GM12891 (cell line): ENCODE measurements around the gene CBLB.

Source experiments
- DNase-seq: peaks from one replicate; pipeline ENCODE4 v3.0.0; 2011; ENCODE audit warnings: low spot score; ENCODE audit not compliant: insufficient read length
- FAIRE-seq: peaks from 2 replicates; lab custom pipeline; 2011; peaks lifted over from hg19 to GRCh38; lab: Jason Lieb, UNC
- PAX5 ChIP-seq: IDR thresholded peaks from 2 replicates; pipeline ENCODE4 v1.6.1; 2011; ENCODE audit warnings: low read length, moderate library complexity, mild to moderate bottlenecking; ENCODE audit not compliant: insufficient read depth, severe bottlenecking
- POLR2A ChIP-seq: IDR thresholded peaks from 2 replicates; pipeline ENCODE4 v1.6.1; 2011; ENCODE audit warnings: low read depth, low read length, control low read depth
- POLR2AphosphoS5 ChIP-seq: IDR thresholded peaks from 2 replicates; pipeline ENCODE4 v1.6.1; 2011; ENCODE audit warnings: low read depth, low read length, control low read depth
- POU2F2 ChIP-seq: IDR thresholded peaks from 2 replicates; pipeline ENCODE4 v1.6.1; 2011; ENCODE audit warnings: low read depth, mild to moderate bottlenecking, control low read depth, low read length, moderate library complexity
- SPI1 ChIP-seq: IDR thresholded peaks from 2 replicates; pipeline ENCODE4 v1.6.1; 2011; ENCODE audit warnings: low read depth, low read length, control low read depth
- TAF1 ChIP-seq: IDR thresholded peaks from 2 replicates; pipeline ENCODE4 v1.6.1; 2011; ENCODE audit warnings: low read depth, low read length, control low read depth

The CBLB gene

DNA sequence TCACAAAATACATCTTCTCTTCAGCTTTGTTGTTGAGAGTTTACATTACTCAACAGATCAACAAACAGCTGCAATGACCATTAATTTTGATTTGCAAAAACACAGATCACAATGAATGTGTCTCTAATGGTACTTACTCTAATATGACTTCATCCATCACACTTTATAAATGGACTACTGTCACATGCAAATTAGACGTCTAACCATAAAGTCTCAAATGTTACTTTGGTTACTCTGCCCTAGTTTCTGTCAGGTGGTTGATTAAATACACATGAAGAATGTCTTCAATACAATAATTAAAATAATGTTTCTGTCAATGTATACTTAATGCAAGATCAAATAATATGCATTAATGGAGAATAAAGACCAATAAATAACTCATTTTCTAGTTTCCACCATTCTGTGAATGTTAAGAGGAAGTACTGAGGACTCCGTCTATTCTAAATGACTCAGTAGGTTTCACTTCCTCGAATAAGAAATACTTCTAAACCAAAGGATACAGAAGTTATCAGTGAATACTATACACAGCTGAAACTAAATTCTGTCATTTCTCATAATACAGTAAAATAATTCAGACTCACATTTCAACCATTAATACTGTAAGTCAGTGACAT is 145.8 kb downstream of the CBLB start:
- no peak for TF ChIP-seq TAF1
- no peak for TF ChIP-seq POLR2A
- peak; percentile 95 for TF ChIP-seq SPI1
- TF ChIP-seq POLR2AphosphoS5, result no peak
- TF ChIP-seq POU2F2, result no peak
- no peak for TF ChIP-seq PAX5
- FAIRE-seq (peak; percentile 78), DNase-seq (peak; percentile 5)

DNA sequence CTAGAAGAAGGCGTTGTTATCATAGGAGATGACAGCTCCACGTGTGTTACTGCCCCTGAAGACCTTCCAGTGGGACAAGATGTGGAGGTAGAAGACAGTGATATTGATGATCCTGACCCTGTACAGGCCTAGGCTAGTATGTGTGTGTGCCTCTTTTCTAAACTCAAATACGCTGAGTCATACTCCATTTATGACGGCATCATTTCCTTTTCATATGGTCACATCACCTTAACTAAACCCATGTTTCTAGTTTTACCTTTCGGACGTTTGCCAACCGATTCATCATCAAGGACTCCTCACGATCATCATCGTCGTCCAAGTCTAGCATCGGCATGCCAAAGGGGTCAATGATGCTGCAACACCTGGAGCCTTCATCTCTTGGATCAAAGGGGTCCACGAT is 149.0 kb downstream of the CBLB start:
- TF ChIP-seq POLR2A (no peak), TAF1 (no peak), PAX5 (no peak), POU2F2 (no peak), POLR2AphosphoS5 (0 out of 2 replicates have a peak, but pooled peaks have one; percentile 29), SPI1 (no peak)
- FAIRE-seq (peak; percentile 72), DNase-seq (no peak)

DNA sequence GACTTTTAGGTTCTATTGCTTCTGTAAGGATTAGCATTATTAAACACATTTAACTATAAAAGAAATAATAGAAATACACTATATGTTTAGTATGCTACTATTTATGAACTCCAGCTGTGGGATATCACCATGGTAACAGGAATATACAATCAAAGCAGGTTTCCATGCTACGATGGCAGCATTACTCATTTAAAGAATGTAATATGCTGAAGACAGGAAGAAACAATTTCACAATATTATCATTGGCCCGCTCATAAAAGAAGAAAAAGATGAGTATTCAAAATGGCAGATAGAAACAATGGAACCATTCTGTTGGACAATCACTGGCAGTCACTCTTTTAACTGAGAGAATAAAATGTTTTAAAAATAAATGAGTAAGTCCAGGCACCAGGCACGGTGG is 153.4 kb downstream of the CBLB start:
- TF ChIP-seq PAX5, result no peak
- no peak for TF ChIP-seq POU2F2
- DNase-seq (no peak), FAIRE-seq (no peak)

DNA sequence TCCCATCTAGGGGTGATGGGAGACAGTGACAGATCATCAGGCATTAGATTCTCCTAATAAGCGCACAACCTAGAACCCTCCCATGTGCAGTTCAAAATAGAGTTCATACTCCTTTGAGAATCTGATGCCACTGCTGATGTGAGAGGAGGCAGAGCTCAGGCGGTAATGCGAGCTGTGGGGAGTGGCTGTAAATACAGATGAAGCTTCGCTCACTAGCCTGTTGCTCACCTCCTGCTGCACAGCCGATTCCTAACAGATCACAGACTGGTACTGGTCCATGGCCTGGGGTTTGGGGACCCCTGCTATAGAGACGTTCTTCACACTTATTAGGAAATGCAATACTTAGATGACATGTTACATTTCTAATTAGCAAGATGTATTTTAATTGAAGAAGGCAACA is 154.4 kb downstream of the CBLB start:
- TF ChIP-seq POLR2A (no peak), POLR2AphosphoS5 (no peak), POU2F2 (no peak), SPI1 (no peak), TAF1 (no peak), PAX5 (no peak)
- DNase-seq (no peak), FAIRE-seq (no peak)

DNA sequence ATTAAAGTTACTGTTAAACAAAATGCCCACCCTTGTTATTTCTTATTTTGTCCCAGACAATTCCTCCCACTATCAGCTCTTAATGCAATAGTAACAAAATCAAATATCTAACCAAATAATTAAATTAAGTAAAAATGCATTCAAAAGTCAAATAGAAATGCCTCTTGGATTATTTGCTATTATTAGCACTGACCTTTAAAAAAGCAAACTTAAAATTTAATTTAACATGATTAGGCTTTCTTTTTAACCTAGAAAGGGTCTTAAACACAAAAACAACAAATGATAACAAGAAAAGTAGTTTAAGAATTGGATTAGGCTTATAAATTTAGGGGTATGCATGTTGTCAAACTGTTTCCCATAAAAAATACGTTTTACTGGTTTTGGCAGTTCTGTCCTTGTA is 159.8 kb downstream of the CBLB start:
- FAIRE-seq (no peak), DNase-seq (no peak)
- no peak for TF ChIP-seq TAF1
- no peak for TF ChIP-seq POU2F2
- TF ChIP-seq POLR2A, result no peak
- TF ChIP-seq SPI1, result no peak
- no peak for TF ChIP-seq PAX5
- no peak for TF ChIP-seq POLR2AphosphoS5

DNA sequence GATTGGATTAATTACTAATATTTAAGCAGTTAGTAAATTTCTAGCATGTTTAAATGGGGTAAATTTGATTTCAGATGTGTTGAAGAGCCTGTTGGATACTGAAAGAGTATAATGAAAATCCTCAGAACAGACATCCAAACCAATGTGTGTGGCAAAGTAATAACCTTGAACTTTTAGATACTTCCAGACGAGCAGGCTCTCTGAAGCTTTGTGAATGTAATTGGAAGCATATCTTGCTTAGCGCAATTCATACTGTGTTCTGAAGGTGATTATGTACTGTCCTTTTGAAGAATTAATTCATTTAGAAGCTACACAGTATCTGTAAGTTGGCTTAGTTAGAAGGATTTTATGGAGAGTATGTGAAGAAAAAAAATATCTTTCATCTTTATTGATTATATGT is 161.8 kb downstream of the CBLB start:
- DNase-seq (no peak), FAIRE-seq (no peak)
- TF ChIP-seq SPI1, result no peak
- TF ChIP-seq POLR2A, result no peak
- TF ChIP-seq PAX5, result no peak
- no peak for TF ChIP-seq POLR2AphosphoS5
- TF ChIP-seq POU2F2, result no peak
- no peak for TF ChIP-seq TAF1

DNA sequence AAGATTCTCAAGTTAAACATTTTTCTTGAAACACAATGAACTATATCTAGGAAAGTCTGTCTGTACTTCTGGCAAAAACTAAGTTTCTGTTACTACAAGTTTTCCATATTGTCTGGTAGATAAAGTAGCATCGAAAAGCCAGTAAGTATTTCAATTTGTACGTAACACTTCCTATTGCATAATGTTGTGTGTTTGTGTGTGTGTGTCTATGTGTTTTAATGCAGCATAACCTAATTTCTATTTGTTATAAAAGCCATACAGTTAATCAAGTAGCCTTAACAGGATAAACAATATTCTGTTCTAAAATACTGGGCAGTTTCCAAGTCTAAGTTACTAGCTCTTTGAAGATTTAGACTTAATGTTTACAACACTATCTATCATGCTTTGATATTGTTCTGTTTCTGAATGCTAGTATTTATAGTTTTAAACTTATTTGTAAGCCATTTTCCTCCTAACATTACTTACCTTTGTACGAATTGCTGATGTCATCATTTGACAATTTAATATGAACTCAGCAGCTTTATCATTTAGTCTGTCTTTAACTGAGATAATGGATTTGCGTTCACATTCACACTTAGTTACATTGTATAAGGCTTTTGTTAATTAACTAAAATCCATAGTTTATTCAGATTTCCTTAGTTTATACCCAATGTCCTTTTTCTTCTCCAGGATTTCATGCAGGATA is 163.9 kb downstream of the CBLB start:
- FAIRE-seq (no peak), DNase-seq (no peak)
- no peak for TF ChIP-seq PAX5
- TF ChIP-seq POLR2AphosphoS5, result no peak
- TF ChIP-seq TAF1, result no peak
- no peak for TF ChIP-seq SPI1
- TF ChIP-seq POLR2A, result no peak
- TF ChIP-seq POU2F2, result no peak

DNA sequence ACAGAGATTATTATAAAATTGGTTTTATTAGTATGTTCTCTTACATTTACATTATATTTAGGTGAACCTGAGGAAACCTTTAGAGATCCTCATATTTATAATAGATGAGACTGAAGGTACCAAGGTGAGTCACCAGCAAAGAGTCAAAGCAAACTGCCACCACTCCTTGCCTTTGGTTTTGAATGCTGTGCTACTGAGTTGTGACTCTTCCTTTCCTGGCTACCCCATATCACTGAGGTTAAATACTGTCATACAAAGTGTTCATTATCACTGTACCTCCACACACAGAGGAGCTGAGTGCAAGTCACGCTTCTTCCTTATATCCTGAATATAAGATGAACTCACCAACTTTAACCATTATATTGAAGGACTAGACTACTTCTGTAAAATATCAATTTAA is 168.2 kb downstream of the CBLB start:
- no peak for FAIRE-seq
- TF ChIP-seq POU2F2, result no peak
- no peak for TF ChIP-seq TAF1
- TF ChIP-seq POLR2AphosphoS5, result no peak
- TF ChIP-seq POLR2A, result no peak
- no peak for TF ChIP-seq SPI1
- no peak for TF ChIP-seq PAX5
- no peak for DNase-seq

DNA sequence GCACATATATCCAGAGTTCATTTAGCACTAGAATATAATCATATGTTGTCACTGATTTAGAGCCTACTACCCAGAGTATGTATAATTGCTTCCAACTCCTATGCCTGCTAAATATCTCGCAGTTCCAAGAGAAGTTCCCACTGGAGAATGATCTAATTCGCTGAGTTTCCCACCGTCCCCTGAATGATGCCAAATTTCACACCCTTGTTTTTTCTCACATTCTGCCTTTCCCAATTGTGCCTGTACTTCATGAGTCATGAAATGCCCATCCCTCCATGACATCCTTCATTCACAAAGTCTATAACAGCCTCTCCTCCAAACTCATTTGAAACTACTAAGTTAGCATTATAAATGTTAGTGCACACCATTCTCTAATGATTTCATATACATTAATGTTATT is 177.2 kb downstream of the CBLB start:
- FAIRE-seq, result no peak
- TF ChIP-seq TAF1, result no peak
- TF ChIP-seq POLR2A, result no peak
- no peak for DNase-seq

DNA sequence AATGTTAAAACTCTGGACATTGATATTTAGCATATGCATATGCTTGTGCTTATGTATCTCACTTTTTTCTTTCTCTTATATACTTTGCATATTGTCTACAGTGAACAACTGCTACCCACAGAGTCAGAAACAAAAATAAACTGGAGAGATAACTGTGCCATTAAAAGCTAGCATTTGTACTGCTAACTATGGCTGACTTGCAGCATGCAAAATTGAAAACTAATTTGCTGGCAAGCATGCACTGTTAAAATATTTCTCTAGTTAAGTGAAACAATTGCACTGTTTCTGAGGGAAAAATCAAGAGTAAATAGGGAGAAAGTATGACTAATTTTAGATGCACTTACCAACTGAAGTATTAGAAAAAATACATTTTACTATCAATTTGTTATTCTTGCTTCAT is 177.8 kb downstream of the CBLB start:
- FAIRE-seq (no peak), DNase-seq (no peak)
- TF ChIP-seq TAF1, result no peak
- no peak for TF ChIP-seq POU2F2
- no peak for TF ChIP-seq POLR2AphosphoS5
- TF ChIP-seq PAX5, result no peak
- no peak for TF ChIP-seq SPI1
- TF ChIP-seq POLR2A, result no peak
